Lower leg skin (tissue), 3 donors: Measurements from ENCODE around the gene JDP2.

Source experiments
- POLR2A ChIP-seq, 2 donors: fragments of 450-650 bp; IDR thresholded peaks; one replicate each; pipeline ENCODE4 v1.6.1; 2016 to 2017; ENCODE audit warnings: antibody characterized with exemption in 2 of 2, mild to moderate bottlenecking in 1 of 2, moderate library complexity in 1 of 2
- TF ChIP-seq, protein P1 (sequence below), 3 donors: fragments of 450-650 bp; IDR thresholded peaks; one replicate each; pipeline ENCODE4 v1.5.1; 2016; ENCODE audit warnings: antibody characterized with exemption in 3 of 3, mild to moderate bottlenecking in 3 of 3, moderate library complexity in 2 of 3

- TF ChIP-seq, protein P1, sequence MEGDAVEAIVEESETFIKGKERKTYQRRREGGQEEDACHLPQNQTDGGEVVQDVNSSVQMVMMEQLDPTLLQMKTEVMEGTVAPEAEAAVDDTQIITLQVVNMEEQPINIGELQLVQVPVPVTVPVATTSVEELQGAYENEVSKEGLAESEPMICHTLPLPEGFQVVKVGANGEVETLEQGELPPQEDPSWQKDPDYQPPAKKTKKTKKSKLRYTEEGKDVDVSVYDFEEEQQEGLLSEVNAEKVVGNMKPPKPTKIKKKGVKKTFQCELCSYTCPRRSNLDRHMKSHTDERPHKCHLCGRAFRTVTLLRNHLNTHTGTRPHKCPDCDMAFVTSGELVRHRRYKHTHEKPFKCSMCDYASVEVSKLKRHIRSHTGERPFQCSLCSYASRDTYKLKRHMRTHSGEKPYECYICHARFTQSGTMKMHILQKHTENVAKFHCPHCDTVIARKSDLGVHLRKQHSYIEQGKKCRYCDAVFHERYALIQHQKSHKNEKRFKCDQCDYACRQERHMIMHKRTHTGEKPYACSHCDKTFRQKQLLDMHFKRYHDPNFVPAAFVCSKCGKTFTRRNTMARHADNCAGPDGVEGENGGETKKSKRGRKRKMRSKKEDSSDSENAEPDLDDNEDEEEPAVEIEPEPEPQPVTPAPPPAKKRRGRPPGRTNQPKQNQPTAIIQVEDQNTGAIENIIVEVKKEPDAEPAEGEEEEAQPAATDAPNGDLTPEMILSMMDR (IDR thresholded peaks at IDR 0.05): no peak
- TF ChIP-seq POLR2A (IDR thresholded peaks at IDR 0.05): no peak
Observed at GRCh38 chr14:75494896-75495295, 67.1 kb downstream of the JDP2 start.
